KMS-11 (cell line): Measurements from ENCODE around the gene DDIT3.

Experiments used
- H2AFZ ChIP-seq: fragments of 200-600 bp; sonication (generic); 2 replicates; pipeline ENCODE4 v1.6.1; 2016; ENCODE audit warnings: antibody characterized with exemption, mixed run types, low read depth
- H3K27ac ChIP-seq: fragments of 200-600 bp; sonication (generic); 2 replicates; pipeline ENCODE4 v1.6.1; 2016; ENCODE audit warnings: mild to moderate bottlenecking, mixed run types
- H3K27me3 ChIP-seq: fragments of 200-600 bp; sonication (generic); 2 replicates; pipeline ENCODE4 v1.6.1; 2017; ENCODE audit warnings: mild to moderate bottlenecking, low read depth, mixed run types, moderate library complexity; ENCODE audit not compliant: insufficient read depth
- H3K36me3 ChIP-seq: fragments of 200-600 bp; sonication (generic); 2 replicates; pipeline ENCODE4 v1.6.1; 2017; ENCODE audit warnings: mild to moderate bottlenecking, mixed run types; ENCODE audit not compliant: insufficient read depth
- H3K4me1 ChIP-seq: fragments of 200-600 bp; sonication (generic); 2 replicates; pipeline ENCODE4 v1.6.1; 2016; ENCODE audit warnings: mild to moderate bottlenecking, low read depth, mixed run types; ENCODE audit not compliant: poor library complexity, severe bottlenecking
- H3K4me2 ChIP-seq: fragments of 200-600 bp; sonication (generic); 2 replicates; pipeline ENCODE4 v1.7.0; 2016; ENCODE audit warnings: mild to moderate bottlenecking, mixed run types
- H3K4me3 ChIP-seq: fragments of 200-600 bp; sonication (generic); IDR thresholded peaks from 2 replicates; pipeline ENCODE4 v1.6.1; 2017; ENCODE audit warnings: low read depth, low read length, mixed read lengths; ENCODE audit not compliant: insufficient read depth
- H3K79me2 ChIP-seq: fragments of 200-600 bp; sonication (generic); 2 replicates; pipeline ENCODE4 v1.6.1; 2016; ENCODE audit warnings: low read depth, mixed run types; ENCODE audit not compliant: insufficient read depth
- H3K9ac ChIP-seq: fragments of 200-600 bp; sonication (generic); 2 replicates; pipeline ENCODE4 v1.6.1; 2016; ENCODE audit warnings: mild to moderate bottlenecking, mixed run types
- H4K20me1 ChIP-seq: fragments of 200-600 bp; sonication (generic); 2 replicates; pipeline ENCODE4 v1.6.1; 2016; ENCODE audit warnings: mild to moderate bottlenecking, mixed run types; ENCODE audit not compliant: insufficient read depth
- TF ChIP-seq, protein P1 (sequence below): fragments of 200-600 bp; sonication (generic); conservative IDR thresholded peaks from 2 replicates; pipeline ENCODE4 v1.6.1; 2017; ENCODE audit warnings: low read depth, mild to moderate bottlenecking, antibody characterized with exemption, low read length, moderate library complexity, mixed read lengths

DDIT3 gene

DNA sequence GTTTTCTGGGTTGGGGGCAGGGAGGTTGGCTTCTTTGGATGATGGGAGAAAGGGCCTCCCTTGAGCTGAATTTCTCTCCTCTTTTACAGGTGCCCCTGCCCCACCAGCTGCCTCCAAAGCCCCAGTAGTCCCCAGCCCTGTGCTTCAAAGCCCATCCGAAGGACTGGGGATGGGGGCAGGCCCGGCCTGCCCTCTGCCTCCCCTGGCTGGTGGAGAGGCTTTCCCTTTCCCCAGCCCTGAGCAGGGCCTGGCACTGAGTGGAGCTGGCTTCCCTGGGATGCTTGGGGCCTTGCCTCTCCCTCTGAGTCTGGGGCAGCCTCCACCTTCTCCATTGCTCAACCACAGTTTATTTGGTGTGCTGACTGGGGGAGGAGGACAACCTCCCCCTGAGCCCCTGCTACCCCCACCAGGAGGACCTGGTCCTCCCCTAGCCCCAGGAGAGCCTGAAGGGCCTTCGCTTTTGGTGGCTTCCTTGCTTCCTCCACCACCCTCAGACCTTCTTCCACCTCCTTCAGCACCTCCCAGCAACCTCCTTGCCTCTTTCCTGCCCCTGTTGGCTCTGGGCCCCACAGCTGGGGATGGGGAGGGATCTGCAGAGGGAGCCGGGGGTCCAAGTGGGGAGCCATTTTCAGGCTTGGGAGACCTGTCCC is 6.3 kb upstream of the DDIT3 start:
- Histone ChIP-seq H3K9ac (no peak overlapping the region), H3K27ac (no peak overlapping the region; the same call in 1 of the 2 replicates), H3K27me3 (no peaks in the 10 kb centered on the region), H3K4me2 (no peak overlapping the region), H3K4me1 (peaks cover 30% of the 10 kb centered on the region), H3K4me3 (no peak overlapping the region), H2AFZ (no peak overlapping the region), H3K79me2 (peaks cover 19% of the 10 kb centered on the region), H4K20me1 (no peaks in the 10 kb centered on the region; the same call in 1 of the 2 replicates), H3K36me3 (peaks cover 4% of the 10 kb centered on the region; the same call in 1 of the 2 replicates)
- TF ChIP-seq, protein P1, sequence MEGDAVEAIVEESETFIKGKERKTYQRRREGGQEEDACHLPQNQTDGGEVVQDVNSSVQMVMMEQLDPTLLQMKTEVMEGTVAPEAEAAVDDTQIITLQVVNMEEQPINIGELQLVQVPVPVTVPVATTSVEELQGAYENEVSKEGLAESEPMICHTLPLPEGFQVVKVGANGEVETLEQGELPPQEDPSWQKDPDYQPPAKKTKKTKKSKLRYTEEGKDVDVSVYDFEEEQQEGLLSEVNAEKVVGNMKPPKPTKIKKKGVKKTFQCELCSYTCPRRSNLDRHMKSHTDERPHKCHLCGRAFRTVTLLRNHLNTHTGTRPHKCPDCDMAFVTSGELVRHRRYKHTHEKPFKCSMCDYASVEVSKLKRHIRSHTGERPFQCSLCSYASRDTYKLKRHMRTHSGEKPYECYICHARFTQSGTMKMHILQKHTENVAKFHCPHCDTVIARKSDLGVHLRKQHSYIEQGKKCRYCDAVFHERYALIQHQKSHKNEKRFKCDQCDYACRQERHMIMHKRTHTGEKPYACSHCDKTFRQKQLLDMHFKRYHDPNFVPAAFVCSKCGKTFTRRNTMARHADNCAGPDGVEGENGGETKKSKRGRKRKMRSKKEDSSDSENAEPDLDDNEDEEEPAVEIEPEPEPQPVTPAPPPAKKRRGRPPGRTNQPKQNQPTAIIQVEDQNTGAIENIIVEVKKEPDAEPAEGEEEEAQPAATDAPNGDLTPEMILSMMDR: no peak

DNA sequence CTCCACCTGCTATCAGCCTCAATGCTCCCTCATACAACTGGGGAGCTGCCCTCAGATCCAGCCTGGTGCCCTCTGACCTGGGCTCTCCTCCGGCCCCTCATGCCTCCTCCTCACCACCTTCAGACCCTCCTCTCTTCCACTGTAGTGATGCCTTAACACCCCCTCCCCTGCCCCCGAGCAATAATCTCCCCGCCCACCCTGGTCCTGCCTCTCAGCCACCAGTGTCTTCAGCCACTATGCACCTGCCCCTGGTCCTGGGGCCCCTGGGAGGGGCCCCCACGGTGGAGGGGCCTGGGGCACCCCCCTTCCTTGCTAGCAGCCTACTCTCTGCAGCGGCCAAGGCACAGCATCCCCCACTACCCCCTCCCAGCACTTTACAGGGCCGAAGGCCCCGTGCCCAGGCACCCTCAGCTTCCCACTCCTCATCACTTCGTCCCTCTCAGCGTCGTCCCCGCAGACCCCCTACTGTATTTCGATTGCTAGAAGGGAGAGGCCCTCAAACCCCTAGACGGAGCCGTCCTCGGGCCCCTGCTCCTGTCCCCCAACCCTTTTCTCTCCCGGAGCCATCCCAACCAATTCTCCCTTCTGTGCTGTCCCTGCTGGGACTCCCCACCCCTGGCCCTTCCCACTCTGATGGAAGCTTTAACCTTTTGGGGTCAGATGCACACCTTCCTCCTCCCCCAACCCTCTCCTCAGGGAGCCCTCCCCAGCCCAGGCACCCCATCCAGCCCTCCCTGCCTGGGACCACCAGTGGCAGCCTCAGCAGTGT is 5.5 kb upstream of the DDIT3 start:
- H2AFZ ChIP-seq: no peak overlapping the region
- H4K20me1 ChIP-seq: no peaks in the 10 kb centered on the region; the same call in 1 of the 2 replicates
- TF ChIP-seq, protein P1: no peak
- no peak overlapping the region for H3K4me2 ChIP-seq
- no peak overlapping the region; the same call in 1 of the 2 replicates for H3K27ac ChIP-seq
- peaks cover 19% of the 10 kb centered on the region for H3K79me2 ChIP-seq
- H3K27me3 ChIP-seq: no peaks in the 10 kb centered on the region
- peaks cover 4% of the 10 kb centered on the region; the same call in 1 of the 2 replicates for H3K36me3 ChIP-seq
- peaks cover 38% of the 10 kb centered on the region for H3K4me1 ChIP-seq
- H3K4me3 ChIP-seq: no peak overlapping the region
- H3K9ac ChIP-seq: no peak overlapping the region

DNA sequence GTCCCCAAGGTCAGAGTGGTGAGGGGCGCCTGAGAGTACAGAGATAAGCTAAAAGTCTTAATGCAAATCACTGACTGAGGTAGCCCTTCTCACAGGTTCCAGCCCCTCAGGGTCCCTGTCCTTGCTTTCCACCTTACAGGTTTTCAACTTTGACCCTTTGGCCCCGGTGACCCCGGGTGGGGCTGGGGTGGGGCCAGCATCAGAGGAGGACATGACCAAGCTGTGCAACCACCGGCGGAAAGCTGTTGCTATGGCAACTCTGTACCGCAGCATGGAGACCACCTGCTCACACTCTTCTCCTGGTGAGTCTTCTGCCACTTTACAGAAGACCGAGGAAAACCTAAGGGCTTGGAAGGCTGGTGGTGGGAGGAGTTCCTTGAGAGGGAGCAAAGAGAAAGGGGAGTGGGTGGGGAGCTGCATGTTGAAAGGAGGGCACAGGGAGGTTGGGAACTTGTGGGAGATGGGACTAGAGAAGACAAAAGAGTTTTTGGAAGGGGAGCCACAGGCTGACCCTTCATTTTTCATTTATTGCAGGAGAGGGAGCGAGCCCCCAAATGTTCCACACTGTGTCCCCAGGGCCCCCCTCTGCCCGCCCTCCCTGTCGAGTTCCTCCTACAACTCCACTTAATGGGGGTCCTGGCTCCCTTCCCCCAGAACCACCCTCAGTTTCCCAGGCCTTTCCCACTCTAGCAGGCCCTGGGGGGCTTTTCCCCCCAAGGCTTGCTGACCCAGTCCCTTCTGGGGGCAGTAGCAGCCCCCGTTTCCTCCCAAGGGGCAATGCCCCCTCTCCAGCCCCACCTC is 4.7 kb upstream of the DDIT3 start:
- Histone ChIP-seq H2AFZ (no peak overlapping the region), H3K4me2 (peak overlapping the region; percentile 84; the same call in 1 of the 2 replicates), H3K9ac (no peak overlapping the region), H3K4me1 (peaks cover 38% of the 10 kb centered on the region), H3K27me3 (no peaks in the 10 kb centered on the region), H3K4me3 (no peak overlapping the region), H3K36me3 (peaks cover 4% of the 10 kb centered on the region; the same call in 1 of the 2 replicates), H3K27ac (no peak overlapping the region), H4K20me1 (no peaks in the 10 kb centered on the region; the same call in 1 of the 2 replicates), H3K79me2 (peaks cover 21% of the 10 kb centered on the region)
- TF ChIP-seq, protein P1: no peak

DNA sequence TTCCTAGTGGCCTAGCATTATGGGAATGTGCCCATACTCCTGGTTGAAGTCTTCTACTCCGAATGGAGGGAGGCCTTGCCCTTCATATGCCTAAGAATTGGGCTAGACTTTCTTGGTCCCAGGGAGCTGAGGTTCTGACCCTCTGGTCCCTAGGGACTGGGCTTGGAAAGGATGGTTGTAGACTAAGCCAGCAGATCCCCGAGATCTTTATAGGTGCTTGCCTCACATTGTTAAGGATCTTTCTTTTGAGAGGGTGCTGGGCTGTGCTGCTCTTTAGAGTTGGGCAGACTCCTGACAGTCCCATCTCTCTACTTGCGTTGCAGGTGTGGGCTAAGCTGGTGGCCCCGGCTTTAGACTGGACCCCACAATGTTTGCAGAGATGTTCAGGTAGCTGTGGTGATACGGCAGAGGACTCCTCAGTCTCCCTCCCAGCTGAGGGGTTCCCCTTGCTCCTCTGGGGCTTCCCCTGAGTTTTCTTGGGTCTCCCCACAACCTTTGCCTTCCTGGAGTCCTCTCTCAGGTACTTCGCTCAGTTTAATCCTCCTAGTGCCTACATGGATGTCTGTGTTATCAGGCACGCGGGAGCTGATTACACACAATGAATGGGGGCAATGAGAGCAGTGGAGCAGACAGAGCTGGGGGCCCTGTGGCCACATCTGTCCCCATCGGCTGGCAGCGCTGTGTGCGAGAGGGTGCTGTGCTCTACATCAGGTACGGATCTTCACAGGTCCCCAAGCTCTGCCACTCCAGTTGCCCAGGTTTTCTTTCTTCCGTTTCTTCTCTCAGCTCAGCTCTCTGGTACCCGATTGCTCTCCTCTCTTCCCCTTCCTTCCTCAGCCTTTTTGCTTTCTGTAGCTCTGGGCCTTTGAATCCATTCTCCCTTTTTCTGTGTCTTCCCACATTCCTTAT is 3.6 kb upstream of the DDIT3 start:
- H2AFZ ChIP-seq: no peak overlapping the region
- H4K20me1 ChIP-seq: no peaks in the 10 kb centered on the region; the same call in 1 of the 2 replicates
- TF ChIP-seq, protein P1: no peak
- H3K27ac ChIP-seq: peak overlapping the region; percentile 51; the same call in 1 of the 2 replicates
- peak overlapping the region; percentile 52 for H3K4me3 ChIP-seq
- H3K4me2 ChIP-seq: peak overlapping the region; percentile 84
- H3K9ac ChIP-seq: peak overlapping the region; percentile 66; the same call in 1 of the 2 replicates
- H3K36me3 ChIP-seq: no peaks in the 10 kb centered on the region; the same call in 1 of the 2 replicates
- no peaks in the 10 kb centered on the region for H3K27me3 ChIP-seq
- peaks cover 31% of the 10 kb centered on the region for H3K79me2 ChIP-seq
- H3K4me1 ChIP-seq: peaks cover 42% of the 10 kb centered on the region
